T-helper 1 cell treated with Interleukin-12 subunit alpha and Interleukin-12 subunit beta and Interleukin-4 antibody, amounts not matched to agents 30 ng/mL and 1 ng/mL, for 36 hours (primary cell): ENCODE results near the gene RAD51B. TPM values are rescaled to one million over a fixed set of nuclear protein-coding genes. Genes with fewer than 3 reads are reported as not detected.

Source experiments
- intact Hi-C: fragments of 100-400 bp; cut with micrococcal nuclease; formaldehyde crosslinking; loops from one replicate; pipeline ENCODE4 v1.15.1; 2024
- total RNA-seq: library from RNA; stranded (reverse); gene quantifications from 2 replicates; pipeline ENCODE4 v1.2.3, GENCODE V29; 2022

The RAD51B gene
- total RNA-seq, 1 donor from 2014 or later, result 24.4 TPM

DNA sequence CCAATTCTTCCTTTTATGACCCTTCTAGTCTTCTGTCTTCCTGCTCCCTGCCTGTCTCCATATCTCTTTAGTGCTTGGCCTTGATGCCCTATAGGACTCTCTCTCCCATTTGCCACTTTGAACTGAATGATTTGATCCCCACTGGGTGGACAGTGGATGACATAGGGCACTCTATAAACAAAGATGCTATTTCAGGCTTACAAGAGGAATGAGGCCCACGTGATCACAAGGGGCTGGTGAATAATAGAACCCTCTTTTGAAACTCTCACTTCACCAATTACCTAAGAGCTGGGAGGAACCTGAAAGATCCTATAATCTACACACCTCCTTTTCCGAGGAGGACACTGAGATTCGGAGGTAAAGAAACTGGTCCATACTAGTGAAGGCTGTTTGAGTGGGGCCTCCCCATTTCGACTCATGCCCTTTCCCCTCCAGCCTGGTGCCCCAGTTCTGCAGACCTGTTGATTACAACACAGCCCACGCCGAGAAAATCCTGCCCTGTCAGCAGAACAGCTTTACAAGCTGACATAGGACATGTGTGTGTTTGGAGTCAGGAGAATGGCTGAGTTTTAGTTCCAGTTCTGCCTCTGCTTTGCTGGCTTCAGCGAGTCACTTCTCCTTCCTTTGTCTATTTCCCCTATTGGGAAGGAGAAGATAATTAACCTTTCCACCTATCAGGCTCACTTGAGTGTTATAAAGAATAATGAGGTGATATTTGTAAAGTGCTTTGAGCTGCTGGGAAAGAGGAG lies 573.0 kb downstream of the RAD51B start:
- intact Hi-C loops, result no loop called here

DNA sequence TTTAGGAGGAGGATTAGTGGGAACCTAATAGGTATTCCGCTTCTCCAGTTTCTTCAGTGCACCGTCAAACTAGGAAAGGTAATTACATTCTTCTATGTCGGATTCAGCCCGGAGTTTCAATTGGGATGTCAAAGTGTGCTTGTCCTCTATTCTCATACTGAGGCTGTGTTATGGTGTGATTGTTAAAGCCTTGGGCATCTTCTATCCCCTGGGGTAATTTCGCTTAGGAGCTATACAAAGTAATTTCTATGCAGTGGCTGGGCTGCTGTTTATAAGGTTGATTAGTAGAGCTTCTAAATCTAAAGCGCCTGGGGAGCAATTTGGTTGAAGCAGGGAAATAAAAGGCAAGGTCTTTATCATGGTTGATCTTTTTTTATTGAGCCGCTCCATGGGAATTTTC lies 573.7 kb downstream of the RAD51B start:
- intact Hi-C loops, result no loop called here

DNA sequence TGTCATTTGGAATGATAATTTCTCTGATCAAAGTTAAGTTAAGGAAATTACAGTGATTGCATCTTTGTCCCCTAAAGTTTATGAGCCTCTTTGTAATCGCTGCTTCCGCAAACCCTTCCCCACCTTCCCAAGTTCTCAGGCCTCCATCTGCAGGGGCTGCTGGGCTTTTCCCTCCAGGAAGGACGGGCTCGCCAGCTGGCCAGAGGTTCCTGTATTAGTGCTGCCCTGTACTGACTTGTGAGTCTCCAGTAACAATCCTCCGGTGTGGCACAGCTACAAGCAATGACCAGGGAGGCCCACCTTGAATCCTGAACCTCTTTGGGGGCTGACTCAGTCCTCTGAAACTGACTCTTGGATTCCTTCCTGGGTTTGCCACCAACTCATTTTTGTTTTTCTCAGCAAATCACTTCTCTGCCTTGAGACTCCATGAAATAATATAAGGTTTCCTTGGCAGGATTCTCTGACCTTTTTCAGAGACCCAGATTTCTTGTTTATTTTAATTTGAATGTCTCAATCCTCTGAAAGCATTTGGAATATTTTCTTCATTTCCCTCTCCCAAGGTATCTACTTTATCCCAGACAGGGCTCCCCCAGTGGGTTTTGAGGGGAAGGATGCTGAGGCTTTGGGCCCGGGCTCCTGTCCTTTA lies 574.7 kb downstream of the RAD51B start:
- intact Hi-C loops, result no loop called here

DNA sequence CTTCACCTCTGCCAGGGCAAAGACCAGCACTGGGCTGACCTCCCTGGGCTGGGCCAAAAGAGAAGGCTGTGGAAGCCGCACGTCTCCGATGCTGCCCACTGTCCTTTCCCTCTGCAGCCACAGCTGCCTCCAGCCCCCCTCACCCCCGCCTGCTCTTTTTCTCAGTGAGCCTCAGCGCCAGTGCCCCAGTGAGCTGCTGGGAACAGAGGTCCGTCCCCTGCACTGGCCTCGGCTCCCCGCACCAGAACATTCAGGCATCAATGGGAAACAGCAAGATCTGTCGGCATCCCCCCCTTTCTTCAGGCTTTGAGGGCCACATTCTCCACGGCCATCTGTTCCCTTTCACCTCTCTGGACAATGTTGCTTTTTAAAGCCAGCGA lies 575.2 kb downstream of the RAD51B start:
- intact Hi-C loops, result no loop called here

DNA sequence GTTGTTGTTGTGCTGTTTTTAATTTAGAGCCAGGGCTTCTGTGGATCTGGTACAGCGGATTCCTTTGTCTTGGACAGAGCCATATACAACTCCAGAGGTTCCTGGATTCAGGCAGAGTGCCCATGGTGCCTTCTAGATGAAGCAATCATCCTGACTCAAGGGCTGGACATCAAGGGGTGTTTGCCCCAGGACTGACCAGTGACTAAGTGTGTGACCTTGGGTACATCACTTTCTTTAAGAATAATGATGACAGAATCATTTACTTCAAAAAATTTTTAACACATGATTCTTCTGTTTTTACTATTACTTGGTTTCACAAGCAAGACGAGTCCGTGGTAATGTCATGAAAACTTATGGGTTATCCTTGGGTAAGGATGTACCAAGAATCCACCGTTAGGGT lies 576.0 kb downstream of the RAD51B start:
- intact Hi-C loops, result no loop called here

DNA sequence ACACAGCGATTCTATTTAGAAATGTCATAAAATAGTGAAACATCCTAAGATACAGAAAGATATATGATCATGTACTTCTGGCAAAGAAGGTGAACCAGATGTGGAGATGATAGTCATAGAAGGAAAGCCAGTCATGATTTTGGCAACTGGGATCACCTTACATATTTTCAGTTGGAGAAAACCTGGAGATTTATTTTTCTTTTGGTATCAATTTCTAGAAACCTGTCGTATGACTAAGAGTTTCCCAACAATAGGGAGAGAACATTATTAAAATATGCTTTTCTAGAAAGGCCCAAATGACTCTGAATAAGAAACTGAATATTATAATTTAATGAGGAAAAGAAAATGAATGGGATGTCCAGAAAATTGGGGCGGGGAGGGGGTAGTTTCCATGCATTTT lies 576.9 kb downstream of the RAD51B start:
- intact Hi-C loops, result no loop called here

DNA sequence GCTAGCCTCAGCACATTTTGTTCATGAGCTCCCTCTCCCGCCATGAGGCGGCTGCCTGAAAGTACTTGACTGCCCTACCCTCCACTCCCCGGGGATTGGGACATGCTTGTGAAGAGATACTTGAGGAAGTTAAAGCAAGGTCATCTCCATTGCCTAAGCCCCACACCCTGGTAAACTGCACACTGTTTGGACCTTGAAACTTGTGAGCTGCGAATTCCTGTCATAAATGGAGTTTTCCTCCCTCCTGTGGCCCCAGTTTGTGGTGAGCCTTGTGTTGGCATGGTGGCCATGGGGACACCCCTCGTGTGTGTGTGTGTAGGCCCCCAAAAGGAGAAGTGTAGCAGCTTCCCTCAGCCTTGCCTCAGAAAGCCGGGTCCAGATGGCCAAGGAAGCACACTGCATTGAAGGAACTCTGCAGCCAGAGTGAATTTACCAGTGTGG lies 577.8 kb downstream of the RAD51B start:
- intact Hi-C loops, result no loop called here

DNA sequence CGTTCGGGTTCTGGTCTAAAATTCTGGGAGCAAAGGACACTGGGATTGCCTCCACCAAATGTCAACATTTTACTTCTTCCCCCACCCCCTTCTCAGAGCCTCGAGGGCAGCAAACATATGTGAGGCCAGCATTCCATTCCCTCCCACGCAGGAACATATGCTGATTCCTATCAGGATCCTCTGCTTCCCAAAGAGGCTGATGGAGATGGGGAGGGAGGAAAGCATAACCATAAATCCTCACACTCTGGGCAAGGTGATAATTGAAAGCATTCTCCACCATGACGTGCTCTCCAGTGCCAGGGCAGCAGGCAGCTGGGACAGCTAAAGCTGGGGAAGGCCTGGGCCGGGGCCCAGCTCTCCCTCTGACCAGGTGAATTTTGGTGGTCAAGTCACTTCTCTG lies 578.2 kb downstream of the RAD51B start:
- intact Hi-C loops, result no loop called here

DNA sequence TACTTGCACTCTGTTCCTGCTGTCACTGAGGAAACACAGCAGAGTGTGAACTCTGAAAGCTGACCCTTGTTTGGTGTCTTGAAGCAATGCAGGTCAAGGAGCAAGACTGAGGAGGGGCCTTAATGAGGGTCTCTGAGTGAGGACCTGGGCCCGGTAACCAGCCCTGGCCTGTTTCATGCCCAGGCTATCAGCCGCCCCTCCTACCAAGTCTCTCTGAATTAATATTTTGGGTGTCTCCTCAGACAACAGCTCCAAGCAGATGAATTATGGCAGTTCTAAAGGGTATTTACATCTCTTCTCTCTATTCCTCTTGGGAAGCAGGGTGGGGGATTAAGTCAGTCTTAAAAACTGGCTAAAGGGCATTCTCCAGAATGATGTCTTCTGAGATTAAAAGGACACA lies 578.8 kb downstream of the RAD51B start:
- intact Hi-C loops, result no loop called here

DNA sequence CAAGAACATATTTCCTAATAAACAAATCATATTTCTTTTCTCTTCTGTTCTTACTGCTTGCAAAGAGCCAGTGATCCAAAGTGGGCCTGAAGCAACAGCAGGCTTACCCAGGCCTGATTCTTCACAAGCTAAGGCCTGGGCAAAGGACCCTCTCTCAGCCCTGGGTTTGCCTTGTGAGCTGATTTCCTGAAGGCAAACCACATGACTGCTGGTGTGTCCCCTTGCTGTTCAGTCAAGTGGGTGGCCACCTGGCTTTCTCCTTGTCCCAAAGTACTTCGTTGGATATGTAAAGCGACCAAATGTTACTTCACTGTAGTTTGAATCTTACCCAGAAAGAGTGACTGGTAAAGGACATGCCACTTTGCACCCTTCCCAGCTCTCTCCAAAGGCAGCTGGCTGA lies 580.4 kb downstream of the RAD51B start:
- intact Hi-C loops, result no loop called here

DNA sequence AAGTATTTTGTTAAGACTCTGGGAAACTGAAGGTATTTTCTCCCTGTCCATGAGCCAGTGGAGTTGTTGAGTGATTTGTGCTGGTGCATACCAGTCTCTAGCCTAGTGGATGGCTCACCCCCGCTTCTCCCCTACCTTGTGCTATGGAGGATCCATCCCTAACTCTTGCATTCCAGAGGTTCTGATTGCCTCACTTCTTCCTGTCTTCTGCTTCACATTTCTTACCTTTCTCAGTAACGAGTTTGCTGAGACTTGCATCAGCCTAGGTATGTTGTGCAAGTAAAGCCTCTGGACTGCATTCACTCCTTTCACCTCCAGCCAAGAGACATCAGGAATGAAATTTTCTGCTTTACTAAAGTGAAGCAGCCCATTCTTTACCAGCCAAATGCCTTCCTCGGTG lies 581.7 kb downstream of the RAD51B start:
- intact Hi-C loops, result no loop called here

DNA sequence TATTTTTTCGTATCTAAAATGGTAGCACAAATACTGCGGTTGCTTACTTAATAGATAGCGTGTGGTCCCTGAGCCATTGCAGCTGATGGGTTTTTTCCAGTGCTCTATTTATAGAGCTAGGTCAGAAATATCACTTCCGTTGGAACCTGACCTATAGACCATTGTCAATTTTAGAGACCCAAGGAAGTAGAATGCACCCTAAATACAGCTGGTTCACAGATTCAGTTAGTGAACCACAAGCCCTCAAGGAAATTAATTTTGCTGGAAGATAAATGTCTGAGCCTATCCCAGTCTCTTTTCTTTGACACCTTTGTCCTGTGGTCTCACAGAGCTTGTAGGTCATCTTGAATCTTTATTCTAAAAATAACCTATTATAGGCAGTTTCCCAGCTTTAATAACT lies 582.3 kb downstream of the RAD51B start:
- intact Hi-C loops, result no loop called here

DNA sequence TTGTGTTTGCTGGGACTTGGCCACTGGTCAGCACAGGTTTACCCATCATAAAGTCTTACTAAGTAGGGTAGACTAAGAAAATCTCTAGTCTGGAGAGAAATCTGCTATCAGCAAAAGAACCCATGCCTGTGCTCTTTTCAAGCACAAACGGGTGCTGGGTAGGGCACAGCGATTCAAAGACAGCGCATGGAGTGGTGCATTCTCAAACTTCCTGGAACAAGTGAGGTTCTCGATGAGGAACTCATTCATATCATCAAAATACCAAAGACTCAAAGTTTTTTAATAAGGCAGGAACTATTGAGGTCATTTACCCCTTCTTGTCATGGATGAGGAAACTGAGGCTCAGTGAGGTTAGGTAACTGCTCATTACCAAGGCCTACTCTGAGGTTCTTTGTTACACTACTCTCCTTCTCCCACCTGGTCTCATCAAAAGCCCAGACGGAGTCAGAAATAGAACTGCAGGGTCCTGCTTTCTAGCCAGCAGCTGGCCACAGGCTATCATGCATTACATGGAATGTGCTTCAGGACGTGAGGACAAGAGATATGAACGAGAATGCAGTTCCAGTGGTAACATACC lies 583.0 kb downstream of the RAD51B start:
- intact Hi-C loops, result no loop called here

DNA sequence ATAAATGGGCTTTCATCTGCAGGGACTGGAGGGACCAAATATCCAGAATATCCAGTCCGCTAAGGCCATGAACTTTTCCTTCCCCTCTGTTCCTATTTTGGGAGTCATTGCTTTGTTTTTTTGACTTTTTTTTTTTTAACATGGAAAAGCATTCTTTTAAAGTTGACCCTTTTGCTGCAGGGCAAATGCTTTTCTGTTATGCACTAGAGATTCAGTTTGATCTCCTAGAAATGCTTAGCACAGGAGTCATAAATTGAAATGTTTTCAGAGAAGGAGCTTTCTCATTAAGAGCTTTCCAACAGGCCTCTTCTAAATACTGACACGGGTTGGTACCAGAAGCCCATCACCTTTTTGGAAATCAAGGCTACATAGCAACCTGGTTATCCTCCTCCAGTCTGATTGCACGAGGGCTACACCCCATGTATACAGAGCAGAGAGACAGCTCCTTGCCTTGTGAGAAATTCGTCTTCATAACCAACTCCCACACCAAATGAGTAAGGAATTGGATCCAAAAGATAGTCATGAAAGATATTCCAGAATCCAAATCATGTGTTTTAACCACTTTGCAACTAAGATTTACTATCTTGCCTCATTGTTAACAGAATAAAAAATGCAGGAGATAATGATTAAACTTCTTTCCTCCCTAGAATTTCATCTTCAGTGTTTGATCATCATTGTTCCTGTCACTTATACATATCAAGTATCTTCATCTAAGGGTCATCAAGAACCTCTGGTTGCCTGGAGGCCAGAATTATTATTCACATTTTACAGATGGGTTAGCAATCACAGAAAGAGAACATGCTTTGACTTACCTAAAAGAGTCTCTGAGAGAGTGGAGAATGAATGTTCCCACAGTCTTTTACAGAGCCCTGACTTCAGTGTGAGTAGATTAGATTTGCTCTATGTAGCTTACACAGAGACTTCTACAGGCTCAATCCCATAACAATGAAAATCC lies 583.9 kb downstream of the RAD51B start:
- intact Hi-C loops, result no loop called here

DNA sequence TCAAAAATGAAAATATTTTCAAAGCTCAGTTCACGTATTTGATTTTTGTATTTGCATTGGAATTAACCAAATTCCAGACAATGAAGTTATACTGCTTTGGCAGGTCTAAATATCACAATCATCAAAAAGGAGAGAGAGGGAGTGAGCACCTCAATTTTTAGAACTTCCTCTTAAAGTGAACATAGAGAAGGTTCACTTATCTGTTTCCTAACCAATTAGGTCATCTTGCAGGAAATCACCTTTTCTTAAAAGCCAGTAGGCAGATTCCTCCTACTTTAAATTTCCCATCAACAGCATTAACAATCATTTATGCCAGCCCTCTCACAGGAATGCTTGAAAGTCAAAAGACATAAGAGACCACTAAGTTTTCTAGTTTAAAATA lies 584.6 kb downstream of the RAD51B start:
- intact Hi-C loops, result no loop called here

DNA sequence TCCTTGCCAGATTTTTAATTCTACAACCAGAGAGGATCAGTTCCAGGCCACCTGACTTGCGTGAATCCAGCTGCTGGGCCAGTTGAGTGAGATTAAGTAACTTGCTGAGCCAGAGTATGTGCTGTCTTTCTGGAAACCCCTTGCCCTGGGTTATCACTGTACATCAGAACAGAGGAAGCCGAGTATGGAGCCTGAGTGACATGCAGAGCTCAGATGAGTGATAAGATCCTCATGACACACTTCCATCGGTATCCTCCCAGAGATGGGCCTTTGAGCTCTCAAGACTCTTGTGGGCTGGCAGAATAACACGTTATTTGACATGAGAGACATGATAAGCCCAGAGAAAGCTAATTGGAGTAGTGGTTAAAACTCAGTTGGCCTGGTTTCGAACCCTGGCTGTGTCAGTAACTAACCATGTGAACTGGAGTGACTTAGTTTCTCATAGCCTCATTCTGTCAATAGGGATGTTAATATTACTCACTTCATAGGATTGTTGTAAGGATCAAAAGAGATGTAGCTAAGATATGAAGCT lies 585.1 kb downstream of the RAD51B start:
- intact Hi-C loops, result no loop called here

DNA sequence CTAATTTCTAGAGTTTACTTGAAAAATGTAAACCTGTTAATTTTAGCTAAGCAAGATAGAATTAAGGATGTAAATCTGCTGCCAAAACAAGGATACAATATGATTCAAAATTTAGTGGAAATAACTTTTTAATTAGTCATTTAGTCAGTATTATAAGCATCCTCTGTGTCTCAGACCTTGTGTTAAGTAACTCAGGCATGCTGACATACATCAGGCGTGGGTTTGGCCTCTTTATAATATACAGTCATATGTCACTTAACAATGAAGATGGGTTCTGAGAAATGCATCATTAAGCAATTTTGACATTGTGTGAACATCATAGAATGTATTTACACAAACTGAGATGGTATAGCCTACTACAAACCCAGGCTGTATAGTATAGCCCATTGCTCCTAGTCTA lies 586.4 kb downstream of the RAD51B start:
- intact Hi-C loops, result no loop called here

DNA sequence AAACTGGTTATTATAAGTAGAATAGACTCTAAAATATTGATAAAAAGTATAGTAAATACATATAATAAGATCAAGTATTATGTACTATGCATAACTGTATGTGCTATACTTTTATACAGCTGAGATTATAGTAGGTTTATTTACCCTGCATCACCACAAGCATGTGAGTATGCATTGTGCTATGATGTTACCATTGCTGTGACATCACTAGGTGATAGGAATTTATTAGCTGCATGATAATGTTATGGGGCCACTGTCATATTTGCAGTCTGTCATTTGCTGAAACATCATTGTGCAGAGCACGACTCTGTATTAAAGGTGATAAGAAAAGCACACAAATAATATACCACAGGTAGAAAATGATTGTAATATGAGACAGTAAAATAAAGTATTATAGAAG lies 587.7 kb downstream of the RAD51B start:
- intact Hi-C loops, result no loop called here

DNA sequence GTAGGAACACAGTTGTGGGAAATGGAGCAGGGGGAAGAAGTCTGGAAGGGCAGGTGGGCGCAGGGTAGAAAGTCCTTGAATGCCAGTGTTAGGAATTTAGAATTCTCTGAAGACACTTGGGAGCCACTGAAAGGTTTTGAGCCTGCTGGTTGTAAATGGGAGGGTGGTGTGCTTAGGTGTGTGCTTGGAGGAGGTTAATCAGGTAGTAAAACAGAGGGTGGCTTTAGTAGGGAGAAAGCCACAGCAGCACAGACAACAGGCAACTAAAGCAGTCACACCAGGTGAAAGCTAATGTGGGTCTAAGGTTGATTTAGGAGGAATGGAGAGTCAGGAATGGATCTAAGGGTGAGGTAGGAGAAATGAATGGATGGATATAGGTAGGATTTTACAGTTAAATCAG lies 588.2 kb downstream of the RAD51B start:
- intact Hi-C loops, result loop anchor here (1.0 kb wide), 2 partner anchors 136 to 159 kb away; no protein-coding TSS in a partner anchor

DNA sequence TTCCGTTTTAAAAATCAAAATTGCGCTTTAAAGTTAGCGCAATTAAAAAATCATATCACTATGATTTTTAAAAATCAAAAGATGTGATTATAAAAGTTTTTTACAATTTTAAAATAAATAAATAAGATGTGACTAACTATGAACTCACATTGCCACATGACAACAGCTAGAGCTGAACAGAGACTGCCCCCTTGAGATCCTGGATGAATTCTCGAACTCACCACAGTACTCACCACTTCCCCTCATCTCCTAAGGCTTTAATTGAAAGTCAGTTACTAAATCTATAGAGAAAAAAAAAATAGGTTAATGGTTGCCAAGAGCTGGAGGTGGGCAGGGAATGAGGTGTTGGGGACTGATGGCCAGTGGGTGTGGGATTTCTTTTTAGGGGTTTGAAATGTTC lies 589.1 kb downstream of the RAD51B start:
- intact Hi-C loops, result loop anchor here (1.0 kb wide), 2 partner anchors 136 to 159 kb away; no protein-coding TSS in a partner anchor

DNA sequence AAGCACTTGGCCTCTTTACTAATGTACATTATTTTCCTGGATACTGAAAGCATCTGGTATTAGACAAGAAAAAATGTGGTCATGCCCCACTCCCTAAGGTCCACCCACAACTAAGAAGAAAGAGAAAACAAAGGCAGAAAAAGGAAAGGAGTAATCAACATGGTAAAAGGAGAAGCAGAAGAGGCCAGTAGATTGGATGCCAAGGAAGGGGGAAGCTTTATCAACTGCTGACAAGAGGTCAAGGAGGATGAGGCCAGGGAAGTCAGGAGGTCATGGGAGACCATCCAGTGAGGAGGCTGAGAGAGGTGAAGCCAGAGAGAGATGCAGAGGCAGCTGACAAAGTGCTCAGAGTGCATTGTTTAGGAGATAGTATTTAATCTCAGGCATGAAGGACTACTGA lies 589.8 kb downstream of the RAD51B start:
- intact Hi-C loops, result no loop called here
